ELR (cell line): Measurements from ENCODE around the gene OTUB1.

Experiments
- DNase-seq: peaks from one replicate; pipeline ENCODE4 v3.0.0-alpha.2; 2015; ENCODE audit warnings: low read depth

Gene OTUB1

DNA sequence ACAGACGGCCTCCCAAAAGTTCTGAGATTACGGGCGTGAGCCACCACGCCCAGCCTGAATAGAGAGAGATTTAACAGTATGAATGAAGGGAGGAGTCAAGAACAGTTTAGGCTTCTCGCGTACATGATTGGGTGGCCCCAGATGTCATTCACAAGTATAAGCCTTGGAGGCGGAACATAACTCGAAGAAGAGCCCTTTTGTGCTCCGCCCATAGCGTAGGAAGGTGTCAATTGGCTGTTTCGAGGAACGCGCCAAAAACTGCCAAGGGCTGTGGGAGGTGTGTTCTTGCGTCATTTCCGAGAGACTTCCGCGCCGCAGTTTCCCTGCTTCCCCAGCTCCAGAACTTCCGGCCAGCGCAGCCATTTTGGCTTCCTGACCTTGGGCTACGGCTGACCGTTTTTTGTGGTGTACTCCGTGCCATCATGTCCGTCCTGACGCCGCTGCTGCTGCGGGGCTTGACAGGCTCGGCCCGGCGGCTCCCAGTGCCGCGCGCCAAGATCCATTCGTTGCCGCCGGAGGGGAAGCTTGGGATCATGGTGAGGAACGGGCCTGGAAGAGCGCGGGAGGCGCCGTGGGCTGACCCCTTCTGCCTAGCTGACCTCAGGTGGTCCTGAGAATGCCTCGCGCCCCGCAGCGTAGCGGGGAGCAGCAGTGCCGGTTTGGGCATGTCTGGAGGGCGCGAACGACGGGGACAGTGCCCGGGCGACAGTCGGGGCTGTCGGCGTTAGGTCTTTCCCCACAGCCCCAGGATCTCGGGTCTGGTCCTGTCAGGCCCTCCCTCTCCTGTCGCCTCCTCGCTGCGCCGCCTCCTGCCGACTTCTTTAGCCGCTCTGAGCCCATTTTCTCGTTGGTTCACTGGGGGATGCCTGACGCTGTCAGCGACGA, 11.7 kb upstream of the OTUB1 start, which contains the start of gene COX8A:
TSS of gene COX8A (plus strand) at position 362 of the 885 bp plus-strand sequence. CDS start at position 423, 61 bp downstream.
- peak; percentile 100 for DNase-seq

DNA sequence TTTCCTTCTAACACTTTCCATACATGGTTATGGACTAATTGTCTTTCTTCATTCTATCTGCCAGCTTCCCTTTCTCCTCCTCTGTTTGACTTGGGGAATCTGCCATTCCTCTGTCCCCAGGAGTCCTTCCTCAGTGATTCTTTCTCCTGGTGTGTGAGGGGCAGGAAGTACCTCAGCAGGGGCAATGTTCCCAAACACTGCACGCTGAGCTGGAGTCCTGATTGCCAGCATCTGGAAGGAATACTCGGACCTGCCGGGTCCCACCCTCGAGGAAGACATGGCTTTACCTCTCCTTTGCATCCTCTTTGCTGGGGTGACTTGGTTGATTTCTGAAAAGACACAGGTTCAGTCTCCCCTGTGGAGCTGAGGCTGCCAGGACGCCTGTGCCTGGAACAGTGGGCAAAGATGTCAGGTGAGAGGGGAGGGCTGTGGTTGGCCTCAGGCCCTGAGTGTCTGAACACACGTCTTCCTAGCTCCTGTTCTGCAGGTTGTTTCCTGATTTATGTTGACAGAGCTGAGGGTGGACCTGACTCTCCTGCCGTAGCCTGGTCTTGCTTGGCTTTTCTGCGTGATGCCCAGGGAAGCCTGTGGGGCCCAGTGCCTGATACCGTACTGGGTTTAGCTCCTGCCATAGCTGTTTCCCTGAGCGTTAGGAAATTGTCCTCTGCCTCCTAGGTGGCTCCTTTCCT, 7.5 kb upstream of the OTUB1 start:
- no peak for DNase-seq

DNA sequence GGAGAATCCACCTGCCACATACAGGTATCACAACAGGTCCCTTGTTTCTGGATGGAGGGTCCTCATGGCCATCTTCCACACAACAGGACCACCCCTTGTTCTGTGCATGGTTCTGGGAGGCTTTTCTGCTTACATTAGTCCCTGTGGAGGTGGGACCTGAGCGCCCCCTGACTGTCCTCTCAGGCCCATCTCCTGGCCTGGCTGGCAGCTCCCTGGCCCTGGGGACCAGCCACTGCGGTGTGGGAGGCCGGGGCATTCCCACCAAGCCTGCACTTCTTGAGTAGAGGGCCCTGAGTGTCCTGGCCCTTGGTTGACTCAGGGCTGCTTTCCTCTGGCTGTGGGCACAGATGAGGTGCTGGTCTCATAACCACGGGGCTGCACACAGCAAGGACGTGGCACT, 6.8 kb upstream of the OTUB1 start:
- DNase-seq, result no peak

DNA sequence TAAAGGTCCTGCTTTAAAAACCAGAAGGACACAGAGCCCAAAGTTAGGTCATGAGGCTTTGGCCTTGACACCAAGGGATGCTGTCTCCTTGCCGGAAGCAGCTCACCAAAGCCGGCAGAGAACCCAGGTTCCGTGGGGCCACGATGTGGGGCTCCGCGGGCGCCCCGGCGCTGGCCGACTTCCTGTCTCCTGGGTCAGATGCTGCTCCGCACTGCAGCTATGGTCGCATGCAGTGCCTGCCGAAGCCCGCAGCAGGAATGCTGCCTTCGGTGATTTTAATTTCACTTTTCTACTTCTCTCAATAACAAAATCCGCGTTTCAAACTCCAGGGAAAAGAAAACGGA, 454 bp upstream of the OTUB1 start:
- DNase-seq, result peak; percentile 52

DNA sequence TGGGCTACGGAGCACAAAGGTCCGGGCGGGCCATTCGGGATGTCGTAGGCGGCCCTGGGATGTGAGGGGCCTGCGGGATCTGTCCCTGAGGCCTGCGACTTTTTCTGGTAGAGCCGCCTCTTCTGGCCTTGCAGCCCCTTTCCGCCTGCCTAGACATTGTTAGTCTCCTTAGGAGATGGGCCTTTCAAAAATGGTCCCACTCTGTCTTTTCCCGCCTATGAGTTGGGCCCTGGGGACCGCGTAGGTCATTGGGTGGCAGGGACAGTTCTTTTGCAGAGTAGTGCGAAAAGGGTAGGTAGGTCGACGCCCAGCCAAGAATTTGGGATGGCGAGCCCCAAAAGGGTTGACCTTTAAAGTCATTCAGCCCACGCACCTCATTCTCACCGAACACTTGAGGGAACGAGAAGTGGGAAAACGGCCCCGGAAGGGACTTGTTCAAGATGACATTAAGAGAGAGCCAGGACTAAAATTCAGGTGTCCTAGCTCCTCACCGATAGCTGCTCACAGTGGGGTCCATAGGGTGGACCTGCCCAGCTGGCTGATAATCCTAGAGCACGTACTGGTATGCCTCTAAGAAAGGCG, 785 bp downstream of the OTUB1 start:
- no peak for DNase-seq

DNA sequence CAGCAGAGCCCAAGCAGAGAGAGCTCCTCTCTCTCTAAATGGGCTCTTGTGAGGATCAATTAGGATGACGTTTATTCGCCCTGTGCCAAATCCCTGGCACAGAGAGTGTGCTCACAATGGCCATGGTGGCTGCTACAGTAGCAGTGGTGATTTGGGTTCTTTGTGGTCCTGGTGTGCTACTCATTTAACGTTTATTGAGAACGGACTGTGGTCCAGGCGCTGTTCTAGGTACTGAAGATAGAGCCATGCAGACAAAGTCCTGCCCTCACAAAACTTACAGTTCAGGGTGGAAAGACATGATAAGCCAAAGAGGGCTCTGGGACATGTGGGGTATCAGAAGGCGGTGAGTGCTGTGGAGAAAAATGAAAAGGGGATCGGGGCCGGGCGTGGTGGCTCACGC, 5.3 kb downstream of the OTUB1 start:
- DNase-seq, result no peak

DNA sequence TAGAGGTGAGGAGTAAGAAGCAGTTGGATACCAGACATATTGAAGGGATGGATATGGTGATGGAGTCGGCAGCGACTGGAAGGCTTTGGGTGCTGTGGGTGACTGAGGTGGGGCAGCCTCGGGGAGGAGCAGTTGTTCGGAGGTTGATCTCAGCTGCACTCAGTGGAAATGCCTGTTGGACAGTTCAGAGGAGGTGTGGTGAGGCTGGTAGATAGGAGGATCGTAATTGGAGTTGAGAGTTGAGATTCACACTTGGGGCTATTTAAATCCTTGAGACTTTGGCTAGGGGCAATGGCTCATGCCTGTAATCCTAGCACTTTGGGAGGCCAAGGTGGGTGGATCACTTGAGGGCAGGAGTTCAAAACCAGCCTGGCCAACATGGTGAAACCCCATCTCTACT, 6.9 kb downstream of the OTUB1 start:
- no peak for DNase-seq

DNA sequence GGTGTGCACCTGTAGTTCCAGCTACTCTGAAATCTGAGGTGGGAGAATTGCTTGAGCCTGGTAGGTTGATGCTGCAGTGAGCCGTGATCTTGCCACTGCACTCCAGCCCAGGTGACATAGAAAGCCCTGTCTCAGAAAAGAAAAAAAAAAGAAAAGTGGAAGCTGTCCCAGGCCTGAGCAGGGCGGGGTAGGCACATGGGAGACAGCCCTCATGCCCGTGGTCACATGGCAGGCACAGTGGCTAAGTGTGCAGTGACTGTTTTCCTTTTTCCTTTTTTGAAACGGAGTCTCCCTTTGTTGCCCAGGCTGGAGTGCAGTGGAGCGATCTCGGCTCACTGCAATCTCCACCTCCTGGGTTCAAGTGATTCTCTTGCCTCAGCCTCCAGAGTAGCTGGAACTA, 7.8 kb downstream of the OTUB1 start:
- DNase-seq, result no peak

DNA sequence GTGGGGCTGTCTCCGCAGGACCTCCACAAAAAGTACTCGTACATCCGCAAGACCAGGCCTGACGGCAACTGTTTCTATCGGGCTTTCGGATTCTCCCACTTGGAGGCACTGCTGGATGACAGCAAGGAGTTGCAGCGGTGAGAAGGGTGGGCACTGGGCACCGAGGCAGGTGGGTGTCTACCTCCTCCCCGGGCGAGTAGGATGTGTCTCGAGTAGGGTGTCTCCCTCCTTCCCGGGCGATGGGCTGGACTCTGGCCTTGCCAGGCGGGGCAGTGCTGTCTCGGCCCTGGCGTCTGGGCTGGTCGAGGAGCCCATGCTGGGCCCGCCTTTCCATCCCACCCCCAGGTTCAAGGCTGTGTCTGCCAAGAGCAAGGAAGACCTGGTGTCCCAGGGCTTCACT, 10.3 kb downstream of the OTUB1 start:
- no peak for DNase-seq

DNA sequence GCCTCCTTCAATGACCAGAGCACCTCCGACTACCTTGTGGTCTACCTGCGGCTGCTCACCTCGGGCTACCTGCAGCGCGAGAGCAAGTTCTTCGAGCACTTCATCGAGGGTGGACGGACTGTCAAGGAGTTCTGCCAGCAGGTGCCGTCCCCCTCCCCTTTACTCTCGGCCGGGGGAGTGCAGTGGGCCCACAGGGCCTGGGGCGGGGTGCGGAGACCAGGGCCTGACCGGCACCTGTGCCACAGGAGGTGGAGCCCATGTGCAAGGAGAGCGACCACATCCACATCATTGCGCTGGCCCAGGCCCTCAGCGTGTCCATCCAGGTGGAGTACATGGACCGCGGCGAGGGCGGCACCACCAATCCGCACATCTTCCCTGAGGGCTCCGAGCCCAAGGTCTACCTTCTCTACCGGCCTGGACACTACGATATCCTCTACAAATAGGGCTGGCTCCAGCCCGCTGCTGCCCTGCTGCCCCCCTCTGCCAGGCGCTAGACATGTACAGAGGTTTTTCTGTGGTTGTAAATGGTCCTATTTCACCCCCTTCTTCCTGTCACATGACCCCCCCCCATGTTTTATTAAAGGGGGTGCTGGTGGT, 11.0 kb downstream of the OTUB1 start:
- no peak for DNase-seq

DNA sequence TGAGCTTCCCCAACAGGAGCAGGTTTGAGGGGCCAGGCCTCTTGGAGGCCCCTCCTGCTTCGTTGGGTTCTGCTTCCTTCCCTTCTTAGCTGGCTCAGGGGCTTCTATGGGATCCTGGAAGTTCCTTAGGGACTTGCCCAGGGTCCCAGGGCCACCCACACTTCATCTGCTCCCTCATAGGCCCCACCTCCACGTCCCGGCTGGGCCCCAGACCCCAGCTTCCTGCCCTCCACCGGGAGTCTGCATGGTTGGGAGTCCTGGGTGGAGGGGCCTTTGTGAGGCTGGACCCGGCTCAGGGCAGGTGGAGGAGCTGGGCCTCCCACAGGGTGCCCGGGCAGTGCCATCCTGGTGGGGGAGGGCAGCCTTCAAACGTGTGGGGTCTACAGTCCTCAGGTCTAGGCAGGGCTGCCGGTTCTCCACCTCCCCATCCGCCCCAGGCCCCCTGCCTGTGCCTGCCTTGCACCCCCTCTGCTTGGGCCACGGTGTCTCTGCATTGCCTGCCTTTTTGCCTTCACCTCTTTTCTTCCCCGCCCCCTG, 11.6 kb downstream of the OTUB1 start:
- DNase-seq, result no peak

DNA sequence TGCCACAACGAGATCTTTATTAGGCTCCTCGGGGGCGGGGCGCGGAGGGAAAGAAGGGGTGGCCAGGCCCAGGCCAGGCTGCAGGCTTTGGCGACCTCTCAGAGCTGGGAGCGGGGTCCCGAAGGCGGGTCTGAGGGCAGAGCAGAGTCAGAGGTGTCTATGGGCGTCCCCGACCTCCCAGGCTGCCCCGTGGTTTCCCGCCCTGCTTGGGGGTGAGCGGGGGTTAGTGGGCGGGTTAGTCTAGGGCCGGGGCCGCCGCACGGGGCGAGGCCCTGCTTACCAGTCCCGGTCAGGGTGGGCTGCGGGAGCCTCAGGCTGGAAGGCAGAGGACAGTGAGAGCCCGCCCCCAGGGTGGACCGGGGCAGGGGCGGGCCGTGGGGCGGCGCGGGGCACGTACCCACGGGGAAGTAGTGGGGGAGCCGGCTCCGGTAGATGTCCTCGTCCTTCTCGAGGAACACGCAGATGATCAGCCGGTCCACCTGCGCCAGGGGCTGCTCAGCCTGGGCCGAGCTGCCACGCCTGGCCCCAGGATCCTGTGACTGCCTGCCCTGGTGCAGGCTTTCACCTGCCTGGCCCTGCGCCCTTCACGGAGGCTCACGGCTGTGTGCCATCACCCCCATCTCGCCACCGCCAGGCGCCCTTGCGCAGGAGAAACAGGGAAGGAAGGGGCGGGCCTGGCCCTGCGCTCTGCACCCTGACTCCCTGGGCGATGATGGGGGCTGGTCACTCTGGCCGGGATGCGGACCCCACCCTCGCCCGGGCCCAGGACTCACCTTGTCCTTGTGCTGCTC, 12.5 kb downstream of the OTUB1 start:
- DNase-seq, result no peak

DNA sequence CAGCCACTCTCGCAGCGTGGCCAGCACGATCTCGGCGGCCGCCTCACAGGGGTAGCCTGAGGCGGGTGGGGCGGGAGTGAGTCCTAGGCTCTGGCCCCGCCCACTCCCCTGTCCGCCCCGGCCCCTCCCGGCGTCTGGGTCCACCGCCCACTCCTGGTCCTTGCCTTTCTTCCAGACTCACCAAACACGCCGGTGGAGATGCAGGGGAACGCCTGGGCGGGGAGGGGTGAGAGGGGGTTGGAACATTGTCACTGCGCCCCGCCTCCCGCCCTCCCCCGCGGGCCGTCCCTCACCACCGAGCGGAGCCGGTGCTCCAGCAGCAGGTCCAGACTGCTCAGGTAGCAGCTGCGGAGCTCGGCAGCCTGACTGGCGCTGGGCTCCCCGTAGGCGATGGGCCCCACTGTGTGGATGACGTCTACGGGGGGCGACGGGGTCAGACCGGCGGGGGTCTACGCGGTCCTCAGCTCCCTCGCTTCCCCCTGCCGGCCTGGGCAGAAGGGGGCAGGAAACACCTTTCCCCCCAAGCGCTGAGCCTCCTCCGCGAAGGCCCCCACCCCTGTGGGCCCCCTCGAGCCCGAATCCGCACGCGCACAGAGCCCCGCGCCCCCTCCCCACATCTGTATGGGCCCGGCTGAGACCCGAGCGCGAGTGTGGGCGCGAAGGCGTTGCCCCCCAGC, 13.2 kb downstream of the OTUB1 start:
- DNase-seq, result peak; percentile 54

DNA sequence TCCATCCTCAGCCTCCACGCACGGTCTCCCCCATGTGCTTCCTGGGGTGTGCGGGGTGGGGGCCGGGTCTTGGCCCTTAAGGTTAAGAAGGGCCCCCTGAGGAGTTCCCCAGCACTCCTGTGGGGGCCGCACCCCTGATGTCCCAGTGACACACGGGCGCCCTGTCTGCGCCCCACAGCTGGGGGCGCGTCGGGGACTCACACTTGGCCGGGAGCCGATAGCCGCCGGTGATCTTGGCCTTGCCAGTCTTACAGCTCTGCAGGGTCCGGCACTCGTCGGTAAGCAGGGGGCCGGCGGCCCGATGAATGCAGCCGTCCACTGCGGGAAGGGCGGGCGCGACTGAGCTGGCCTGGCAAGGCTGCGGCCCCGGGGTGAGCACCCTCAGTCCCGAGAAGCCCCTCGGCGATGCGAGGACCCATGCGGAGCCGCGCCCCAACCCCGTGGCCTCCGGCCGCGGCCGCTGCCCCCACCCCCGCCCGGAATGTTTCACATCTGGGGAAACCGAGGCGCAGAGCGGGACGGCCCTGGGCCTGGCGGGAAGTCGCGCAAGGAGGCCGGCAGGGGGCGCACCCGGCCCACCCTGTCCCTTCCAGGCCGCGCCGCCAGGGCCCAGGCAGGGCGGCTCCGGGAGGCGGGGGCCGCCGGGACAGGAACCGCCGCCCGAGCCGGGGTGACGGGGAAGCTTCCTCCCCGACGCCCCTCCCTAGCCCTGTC, 13.9 kb downstream of the OTUB1 start:
- DNase-seq, result peak; percentile 73

DNA sequence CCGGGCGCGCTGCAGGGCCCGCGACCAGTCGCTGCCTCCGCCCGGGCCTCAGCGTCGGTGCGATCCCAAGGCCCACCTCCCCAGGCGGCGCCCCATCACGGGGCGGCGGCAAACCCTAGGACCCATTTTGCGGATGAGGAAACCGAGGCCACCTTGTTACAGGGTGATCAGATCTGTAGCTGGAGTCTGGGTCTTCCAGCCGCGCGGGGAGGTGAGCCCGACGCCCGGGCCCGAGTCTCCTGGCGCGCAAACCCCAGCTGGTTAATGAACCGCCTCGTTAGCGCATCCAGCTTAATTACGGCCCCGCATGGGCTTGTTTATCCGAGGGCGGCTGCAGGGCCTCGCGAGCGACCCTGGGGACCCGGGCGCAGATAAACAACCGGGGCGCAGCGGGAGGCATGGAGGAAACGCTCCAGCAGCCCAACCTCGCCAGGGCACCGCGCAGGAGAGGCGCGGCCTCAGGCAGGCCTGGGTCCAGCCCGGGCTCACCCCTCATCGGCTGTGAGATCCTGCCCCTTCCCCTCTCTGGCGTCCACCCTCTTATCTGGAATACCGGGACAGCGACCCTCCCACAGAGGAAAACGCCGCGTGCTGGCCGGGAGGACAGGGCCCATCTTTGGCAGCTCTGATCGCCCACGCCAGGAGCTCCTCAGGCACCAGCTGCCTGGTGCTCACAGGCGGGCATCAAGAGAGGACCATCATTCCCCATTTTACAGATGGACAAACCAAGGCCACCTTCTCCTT, 14.7 kb downstream of the OTUB1 start:
- no peak for DNase-seq

DNA sequence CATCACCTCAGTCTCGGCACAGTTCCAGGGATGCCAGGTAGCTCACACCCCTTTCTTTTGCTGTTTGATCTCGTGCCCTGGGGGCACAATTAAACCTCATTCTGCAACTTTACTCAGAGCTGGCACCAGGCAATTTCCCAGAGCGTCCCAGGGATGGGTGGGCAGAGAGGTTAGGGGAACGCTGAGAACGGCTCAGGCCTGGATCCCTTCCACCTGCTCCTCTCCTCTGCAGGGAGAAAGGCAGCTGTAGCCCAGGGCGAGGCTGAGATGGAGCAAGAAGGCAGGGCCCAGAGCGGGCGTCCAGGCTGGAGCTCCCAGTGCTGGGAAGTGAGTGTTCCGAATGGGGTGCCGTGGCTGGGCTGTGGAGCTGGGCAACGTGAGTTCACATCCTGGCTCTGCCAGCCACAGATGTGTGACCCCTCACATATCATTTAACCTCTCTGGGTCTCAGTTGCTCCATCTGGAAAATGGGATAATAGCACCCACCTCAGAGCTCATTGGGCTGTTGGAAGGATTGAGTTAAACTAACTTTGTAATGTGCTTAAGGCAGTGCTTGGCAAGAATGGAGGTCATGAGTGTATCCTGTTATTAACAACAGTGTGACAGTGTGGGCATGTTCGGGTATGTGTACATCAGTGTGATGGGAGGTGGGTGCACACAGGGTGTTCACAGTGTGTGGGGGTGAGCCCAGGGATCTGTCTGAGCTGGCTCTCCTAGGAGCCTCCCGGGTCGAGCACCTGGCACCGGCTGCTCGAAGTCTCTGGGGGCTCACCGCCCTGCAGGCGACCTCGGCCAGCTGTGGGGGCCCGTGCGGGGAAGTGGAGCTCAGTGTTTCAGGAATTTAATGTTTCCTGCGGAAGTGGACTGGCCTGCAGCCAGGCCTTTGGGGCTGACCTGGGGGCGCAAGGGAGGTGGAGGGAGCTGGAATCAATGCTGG, 15.5 kb downstream of the OTUB1 start:
- DNase-seq, result peak; percentile 30

DNA sequence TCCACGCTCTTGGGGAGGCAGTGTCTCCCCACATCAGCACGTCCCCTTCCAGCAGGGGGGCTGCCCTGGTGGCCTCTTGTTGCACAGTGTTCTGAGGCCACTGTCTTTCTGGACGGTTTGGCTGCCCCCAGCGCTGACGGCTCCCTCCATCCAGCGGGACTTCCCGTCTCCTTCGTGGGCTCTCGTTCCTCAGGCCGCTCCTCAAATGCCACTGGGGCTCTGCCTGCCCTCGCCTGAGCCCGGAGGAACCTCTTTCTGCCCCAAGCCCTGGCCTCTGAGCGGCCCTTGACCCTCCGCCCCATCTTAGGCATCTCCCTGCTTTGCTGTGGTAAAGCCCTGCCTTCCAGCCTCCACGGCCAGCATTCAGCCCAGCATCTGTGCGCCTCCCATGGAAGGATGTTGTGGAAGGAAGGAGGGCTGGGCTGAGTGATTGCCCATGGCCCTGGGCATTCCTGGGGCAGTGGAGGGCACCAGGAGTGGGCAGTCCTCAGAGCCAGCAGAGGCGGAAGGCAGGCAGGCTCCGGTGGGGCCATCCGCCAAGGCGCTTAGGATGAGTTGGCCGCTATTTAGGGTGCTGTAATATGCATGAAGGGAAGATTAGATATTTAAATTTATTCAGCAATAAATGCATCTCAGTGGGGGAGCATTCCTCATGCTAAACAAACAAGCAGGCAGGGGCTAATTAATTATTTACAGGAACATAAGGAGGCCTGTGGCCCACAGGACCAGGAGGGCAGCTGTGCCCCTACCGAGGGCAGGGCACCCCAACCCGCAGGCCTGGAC, 17.8 kb downstream of the OTUB1 start:
- no peak for DNase-seq

DNA sequence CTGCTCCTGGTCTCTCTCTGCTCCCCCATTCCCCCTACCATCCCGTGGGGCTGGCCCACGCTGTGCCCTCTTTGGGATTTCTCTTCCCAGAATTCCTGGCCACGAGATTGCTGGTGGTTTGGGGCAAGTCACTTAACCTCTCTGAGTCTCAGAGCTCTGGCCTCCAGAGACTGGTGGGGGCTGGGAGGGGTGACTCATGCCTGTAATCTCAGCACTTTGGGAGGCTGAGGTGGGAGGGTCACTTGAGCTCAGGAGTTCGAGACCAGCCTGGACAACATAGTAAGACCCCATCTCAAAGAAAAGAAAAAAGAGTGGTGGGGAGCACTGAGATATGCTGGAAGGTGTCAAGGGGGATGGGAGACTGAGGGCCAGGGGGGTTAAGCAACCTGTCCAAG, 18.3 kb downstream of the OTUB1 start:
- no peak for DNase-seq
